Trophoblast cell (in vitro differentiated cells and primary cell): ENCODE results near the gene TPRG1.

Experiments
- DNase-seq, 2 donors: peaks; one replicate each; pipeline ENCODE4 v3.0.0-alpha.2; 2016
- H2AFZ ChIP-seq: 2 replicates; pipeline ENCODE4 v1.6.1; 2013; ENCODE audit warnings: low read length, moderate library complexity, mild to moderate bottlenecking; ENCODE audit not compliant: insufficient read depth, poor library complexity
- H2AK5ac ChIP-seq: 2 replicates; pipeline ENCODE4 v1.6.1; 2013; ENCODE audit warnings: mild to moderate bottlenecking, low read length
- H2BK120ac ChIP-seq: 2 replicates; pipeline ENCODE4 v1.6.1; 2013; ENCODE audit warnings: low read length, mild to moderate bottlenecking, moderate library complexity; ENCODE audit not compliant: insufficient read depth, poor library complexity
- H2BK12ac ChIP-seq: 2 replicates; pipeline ENCODE4 v1.6.1; 2013; ENCODE audit warnings: mild to moderate bottlenecking, low read length, moderate library complexity
- H2BK5ac ChIP-seq: 2 replicates; pipeline ENCODE4 v1.6.1; 2013; ENCODE audit warnings: low read length, low read depth, moderate library complexity, mild to moderate bottlenecking; ENCODE audit not compliant: poor library complexity
- H3K14ac ChIP-seq: 2 replicates; pipeline ENCODE4 v1.6.1; 2013; ENCODE audit warnings: mild to moderate bottlenecking, low read length
- H3K18ac ChIP-seq: 2 replicates; pipeline ENCODE4 v1.6.1; 2013; ENCODE audit warnings: mild to moderate bottlenecking, low read length
- H3K23ac ChIP-seq: 2 replicates; pipeline ENCODE4 v1.6.1; 2013; ENCODE audit warnings: low read length
- H3K27ac ChIP-seq: 2 replicates; pipeline ENCODE4 v1.5.1; 2013; ENCODE audit warnings: low read depth, mild to moderate bottlenecking, inconsistent platforms, low read length, moderate library complexity
- H3K27me3 ChIP-seq: 2 replicates; pipeline ENCODE4 v1.6.1; 2013; ENCODE audit warnings: inconsistent platforms, mild to moderate bottlenecking, low read length, moderate library complexity; ENCODE audit not compliant: insufficient read depth
- H3K36me3 ChIP-seq, 2 experiments: 1 replicate in 1 of 2; 2 replicates in 1 of 2; pipeline ENCODE4 v1.6.1; 2013; ENCODE audit warnings: low read length in 2 of 2, mild to moderate bottlenecking in 2 of 2, moderate library complexity in 1 of 2; ENCODE audit not compliant: insufficient read depth in 2 of 2, control insufficient read depth in 1 of 2
- H3K4ac ChIP-seq: 2 replicates; pipeline ENCODE4 v1.6.1; 2013; ENCODE audit warnings: low read depth, mild to moderate bottlenecking, low read length, moderate library complexity
- H3K4me1 ChIP-seq, 2 experiments: 1 replicate in 1 of 2; 2 replicates in 1 of 2; pipeline ENCODE4 v1.6.1; 2013; ENCODE audit warnings: low read length in 2 of 2, mild to moderate bottlenecking in 2 of 2, moderate library complexity in 1 of 2; ENCODE audit not compliant: insufficient read depth in 2 of 2, control insufficient read depth in 1 of 2
- H3K4me2 ChIP-seq: 2 replicates; pipeline ENCODE4 v1.6.1; 2013; ENCODE audit warnings: inconsistent platforms, mild to moderate bottlenecking, low read length, moderate library complexity
- H3K4me3 ChIP-seq: 2 replicates; pipeline ENCODE4 v1.5.1; 2013; ENCODE audit warnings: mild to moderate bottlenecking, low read depth, low read length, inconsistent platforms
- H3K79me1 ChIP-seq: one replicate; pipeline ENCODE4 v1.6.1; 2013; ENCODE audit warnings: low read length
- H3K79me2 ChIP-seq: 2 replicates; pipeline ENCODE4 v1.6.1; 2013; ENCODE audit warnings: low read length, mild to moderate bottlenecking; ENCODE audit not compliant: control insufficient read depth, insufficient read depth, poor library complexity
- H3K9ac ChIP-seq: 2 replicates; pipeline ENCODE4 v1.6.1; 2013; ENCODE audit warnings: mild to moderate bottlenecking, low read length
- H3K9me3 ChIP-seq: 2 replicates; pipeline ENCODE4 v1.6.1; 2013; ENCODE audit warnings: low read depth, mild to moderate bottlenecking, control low read depth, inconsistent platforms, low read length; ENCODE audit not compliant: insufficient read depth
- H4K12ac ChIP-seq: 2 replicates; pipeline ENCODE4 v1.6.1; 2013; ENCODE audit warnings: low read depth, mild to moderate bottlenecking, low read length, moderate library complexity
- H4K8ac ChIP-seq: 2 replicates; pipeline ENCODE4 v1.6.1; 2013; ENCODE audit warnings: low read depth, mild to moderate bottlenecking, low read length, moderate library complexity
- H4K91ac ChIP-seq: one replicate; pipeline ENCODE4 v1.6.1; 2013; ENCODE audit warnings: low read depth, mild to moderate bottlenecking, low read length, moderate library complexity
- WGBS: extraction: QIAGEN DNeasy Blood & Tissue Kit; methylation state at CpG from one replicate; pipeline ENCODE4 v1.1.7; 2013; ENCODE audit warnings: missing lambda C conversion rate; ENCODE audit not compliant: insufficient read length, insufficient coverage; ENCODE audit errors: extremely low coverage; 5-methylcytosine and 5-hydroxymethylcytosine counted together

TPRG1 gene

DNA sequence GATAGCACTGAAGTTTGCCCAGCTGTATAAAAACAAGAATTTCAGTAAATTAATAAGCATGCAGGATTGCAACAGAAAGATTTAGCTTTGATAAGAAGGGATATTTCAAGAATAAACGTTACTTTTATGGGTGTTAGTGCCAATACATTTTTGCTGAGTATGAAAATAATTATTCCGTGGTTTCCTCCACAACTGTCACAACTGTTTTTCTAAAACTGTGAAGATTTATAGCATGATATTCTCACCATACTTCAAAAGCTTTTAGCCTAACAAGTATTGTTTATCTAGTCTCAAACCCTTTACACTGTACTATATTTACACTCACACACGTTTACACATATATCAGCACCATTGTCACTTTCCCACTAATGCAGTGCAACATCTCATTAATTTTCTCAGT is 200.5 kb downstream of the TPRG1 start:
- H3K79me1 ChIP-seq: no peaks in the 10 kb centered on the region
- H4K8ac ChIP-seq: no peak overlapping the region
- no peak overlapping the region for H2BK5ac ChIP-seq
- H4K12ac ChIP-seq: no peak overlapping the region
- no CpG with 5 or more reads among the region's 3 CpGs for WGBS
- no peak overlapping the region for H3K18ac ChIP-seq
- H3K79me2 ChIP-seq: no peaks in the 10 kb centered on the region
- no peaks in the 10 kb centered on the region for H3K9me3 ChIP-seq
- no peak overlapping the region for H2AK5ac ChIP-seq
- H2AFZ ChIP-seq: no peak overlapping the region
- H3K4me3 ChIP-seq: no peak overlapping the region
- no peak overlapping the region for H2BK120ac ChIP-seq
- no peak overlapping the region for H3K14ac ChIP-seq
- no peak overlapping the region for H3K23ac ChIP-seq
- no peak overlapping the region for H2BK12ac ChIP-seq
- H3K4me2 ChIP-seq: no peak overlapping the region
- no peaks in the 10 kb centered on the region for H3K36me3 ChIP-seq
- no peak for DNase-seq
- no peaks in the 10 kb centered on the region for H3K4me1 ChIP-seq
- no peak overlapping the region for H3K27ac ChIP-seq
- H3K9ac ChIP-seq: no peak overlapping the region
- H3K27me3 ChIP-seq: no peaks in the 10 kb centered on the region
- no peak overlapping the region for H4K91ac ChIP-seq
- no peak overlapping the region for H3K4ac ChIP-seq
